ENCODE results near the gene GRIN3B.

DNA sequence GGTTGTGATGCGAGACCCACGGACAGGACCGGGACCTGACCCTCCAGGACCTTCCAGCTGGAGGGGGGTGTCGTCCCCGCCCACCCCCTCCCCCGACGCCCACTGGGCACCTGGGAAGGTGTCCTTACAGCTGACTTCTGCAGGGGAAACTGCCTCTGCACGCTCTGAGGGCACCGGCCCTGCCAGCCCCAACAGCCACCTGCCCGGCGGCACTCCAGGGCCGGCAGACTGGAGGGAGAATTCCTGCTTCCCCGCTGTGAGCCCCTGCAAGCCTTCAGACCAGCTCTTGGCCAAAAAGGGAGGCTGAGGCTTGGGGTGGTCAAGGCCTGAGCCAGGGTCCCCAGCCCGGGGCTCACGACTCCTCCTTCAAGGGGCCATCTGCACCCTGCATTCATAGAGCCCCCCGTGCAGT lies 27.4 kb downstream of the GRIN3B start:
- TF ChIP-seq, protein P1, sequence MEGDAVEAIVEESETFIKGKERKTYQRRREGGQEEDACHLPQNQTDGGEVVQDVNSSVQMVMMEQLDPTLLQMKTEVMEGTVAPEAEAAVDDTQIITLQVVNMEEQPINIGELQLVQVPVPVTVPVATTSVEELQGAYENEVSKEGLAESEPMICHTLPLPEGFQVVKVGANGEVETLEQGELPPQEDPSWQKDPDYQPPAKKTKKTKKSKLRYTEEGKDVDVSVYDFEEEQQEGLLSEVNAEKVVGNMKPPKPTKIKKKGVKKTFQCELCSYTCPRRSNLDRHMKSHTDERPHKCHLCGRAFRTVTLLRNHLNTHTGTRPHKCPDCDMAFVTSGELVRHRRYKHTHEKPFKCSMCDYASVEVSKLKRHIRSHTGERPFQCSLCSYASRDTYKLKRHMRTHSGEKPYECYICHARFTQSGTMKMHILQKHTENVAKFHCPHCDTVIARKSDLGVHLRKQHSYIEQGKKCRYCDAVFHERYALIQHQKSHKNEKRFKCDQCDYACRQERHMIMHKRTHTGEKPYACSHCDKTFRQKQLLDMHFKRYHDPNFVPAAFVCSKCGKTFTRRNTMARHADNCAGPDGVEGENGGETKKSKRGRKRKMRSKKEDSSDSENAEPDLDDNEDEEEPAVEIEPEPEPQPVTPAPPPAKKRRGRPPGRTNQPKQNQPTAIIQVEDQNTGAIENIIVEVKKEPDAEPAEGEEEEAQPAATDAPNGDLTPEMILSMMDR (IDR thresholded peaks at IDR 0.05): no peak
- no peak for TF ChIP-seq EP300 (IDR thresholded peaks at IDR 0.05)
- TF ChIP-seq POLR2A (IDR thresholded peaks at IDR 0.05): no peak
- no peak for TF ChIP-seq POLR2AphosphoS5 (IDR thresholded peaks at IDR 0.05)
